Superior temporal gyrus (tissue), 1 donor: ENCODE data around the gene ADGRA1.
"Not testable (repeated sequence)": the region's sequence is repeated elsewhere in the genome, so short reads cannot be mapped to it uniquely, and the experiment has no call there.

ENCODE experiments used
- DNase-seq: peaks from one replicate; pipeline ENCODE4 v3.0.0-alpha.2; 2016; ENCODE audit errors: extremely low spot score

ADGRA1 gene

GRCh38 chr10:133110609-133111275, 23.0 kb downstream of the ADGRA1 start:
- DNase-seq: no peak

GRCh38 chr10:133111640-133112039, 23.9 kb downstream of the ADGRA1 start:
- DNase-seq: not testable (repeated sequence)

GRCh38 chr10:133113146-133113830, 25.6 kb downstream of the ADGRA1 start:
- no peak for DNase-seq

- DNase-seq: no peak
Observed at GRCh38 chr10:133113847-133114246, 26.1 kb downstream of the ADGRA1 start.

- no peak for DNase-seq
Observed at GRCh38 chr10:133114251-133114650, 26.5 kb downstream of the ADGRA1 start.

GRCh38 chr10:133114726-133115452, 27.2 kb downstream of the ADGRA1 start:
- no peak for DNase-seq

GRCh38 chr10:133115453-133115842, 27.7 kb downstream of the ADGRA1 start:
- no peak for DNase-seq

GRCh38 chr10:133115976-133116375, 28.3 kb downstream of the ADGRA1 start:
- no peak for DNase-seq

GRCh38 chr10:133116455-133116854, 28.7 kb downstream of the ADGRA1 start:
- DNase-seq: no peak

GRCh38 chr10:133117036-133117687, 29.4 kb downstream of the ADGRA1 start:
- DNase-seq: no peak

GRCh38 chr10:133117688-133118071, 30.0 kb downstream of the ADGRA1 start:
- DNase-seq: no peak

GRCh38 chr10:133121479-133121878, 33.8 kb downstream of the ADGRA1 start:
- DNase-seq: no peak

- DNase-seq: no peak
Observed at GRCh38 chr10:133122171-133122935, 34.6 kb downstream of the ADGRA1 start.

- no peak for DNase-seq
Observed at GRCh38 chr10:133123050-133123745, 35.5 kb downstream of the ADGRA1 start.

- DNase-seq: no peak
Observed at GRCh38 chr10:133123746-133124356, 36.1 kb downstream of the ADGRA1 start.

- DNase-seq: no peak
Observed at GRCh38 chr10:133124357-133125211, 36.9 kb downstream of the ADGRA1 start.

- DNase-seq: no peak
Observed at GRCh38 chr10:133125901-133126300, 38.2 kb downstream of the ADGRA1 start.

GRCh38 chr10:133126431-133127290, 38.9 kb downstream of the ADGRA1 start:
- DNase-seq: no peak
